NCI-H1436 treated with DMSO at 0.1 percent for 48 hours (cell line): ENCODE results near the gene TRIM26.
"Not testable (repeated sequence)": the region's sequence is repeated elsewhere in the genome, so short reads cannot be mapped to it uniquely, and the experiment has no call there.

Experiments
- DNase-seq: peaks from one replicate; lab custom pipeline; 2025; lab: John Stamatoyannopoulos, UW

The TRIM26 gene

GRCh38 chr6:30171677-30172471 is 41.3 kb downstream of the TRIM26 start:
- no peak for DNase-seq

GRCh38 chr6:30169658-30170614 is 43.3 kb downstream of the TRIM26 start:
- DNase-seq, result no peak

GRCh38 chr6:30168741-30169140 is 44.5 kb downstream of the TRIM26 start:
- no peak for DNase-seq

DNA sequence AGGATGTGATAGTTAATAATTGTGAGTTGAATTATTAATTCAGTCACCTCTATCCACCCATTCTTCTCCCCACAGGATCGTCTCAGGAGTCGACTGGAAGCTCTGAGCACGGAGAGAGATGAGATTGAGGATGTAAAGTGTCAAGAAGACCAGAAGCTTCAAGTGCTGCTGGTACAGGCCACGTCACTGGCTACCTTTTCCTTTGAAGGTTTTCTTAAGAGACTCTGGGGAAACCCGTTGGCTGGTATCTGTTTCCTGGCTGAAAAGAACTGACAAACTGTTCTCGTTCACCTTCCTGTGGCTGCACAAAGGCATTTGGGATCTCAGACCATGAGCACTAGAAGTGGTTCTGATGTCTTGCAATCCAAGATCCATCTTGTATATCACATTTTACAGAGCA is 46.1 kb downstream of the TRIM26 start:
- no peak for DNase-seq

GRCh38 chr6:30165238-30165637 is 48.0 kb downstream of the TRIM26 start:
- DNase-seq, result not testable (repeated sequence)

GRCh38 chr6:30164714-30165113 is 48.5 kb downstream of the TRIM26 start:
- DNase-seq, result no peak

DNA sequence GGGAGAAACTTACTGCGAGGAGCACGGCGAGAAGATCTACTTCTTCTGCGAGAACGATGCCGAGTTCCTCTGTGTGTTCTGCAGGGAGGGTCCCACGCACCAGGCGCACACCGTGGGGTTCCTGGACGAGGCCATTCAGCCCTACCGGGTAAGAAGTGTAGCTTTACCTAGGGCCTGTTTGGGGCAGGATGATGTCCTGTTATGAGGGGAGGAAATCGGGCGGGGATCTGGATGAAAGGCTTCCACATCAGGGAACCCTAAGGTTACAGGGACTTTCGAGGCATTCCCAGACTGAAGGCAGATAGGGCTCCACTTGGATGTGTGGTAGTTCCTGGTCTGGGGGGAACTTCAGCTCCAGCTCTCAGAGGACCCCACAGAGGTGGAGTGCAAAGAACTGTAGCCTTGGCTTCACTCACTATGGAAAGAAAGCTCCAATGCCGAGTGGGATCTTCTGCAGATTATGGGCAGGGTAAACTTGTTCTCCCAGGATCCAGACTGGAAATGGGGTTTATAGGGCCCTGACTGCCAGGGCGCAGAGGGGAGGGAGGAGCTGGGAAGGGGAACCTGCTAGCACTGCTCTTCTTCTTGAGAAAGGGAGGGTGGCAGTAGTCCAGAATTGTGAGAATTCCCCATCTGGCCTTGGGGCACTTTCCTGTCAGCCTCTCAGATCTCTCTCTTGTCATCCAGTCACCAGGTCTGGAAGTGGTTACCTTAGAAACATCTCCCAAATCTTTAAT is 49.1 kb downstream of the TRIM26 start:
- no peak for DNase-seq

- DNase-seq, result no peak
These were observed 49.9 kb downstream of the TRIM26 start, which contains the start of gene TRIM15 for GRCh38 chr6:30163090-30163917. TSS of gene TRIM15 (plus strand) at chr6:30163546. CDS start at chr6:30163685, 139 bp downstream.

DNA sequence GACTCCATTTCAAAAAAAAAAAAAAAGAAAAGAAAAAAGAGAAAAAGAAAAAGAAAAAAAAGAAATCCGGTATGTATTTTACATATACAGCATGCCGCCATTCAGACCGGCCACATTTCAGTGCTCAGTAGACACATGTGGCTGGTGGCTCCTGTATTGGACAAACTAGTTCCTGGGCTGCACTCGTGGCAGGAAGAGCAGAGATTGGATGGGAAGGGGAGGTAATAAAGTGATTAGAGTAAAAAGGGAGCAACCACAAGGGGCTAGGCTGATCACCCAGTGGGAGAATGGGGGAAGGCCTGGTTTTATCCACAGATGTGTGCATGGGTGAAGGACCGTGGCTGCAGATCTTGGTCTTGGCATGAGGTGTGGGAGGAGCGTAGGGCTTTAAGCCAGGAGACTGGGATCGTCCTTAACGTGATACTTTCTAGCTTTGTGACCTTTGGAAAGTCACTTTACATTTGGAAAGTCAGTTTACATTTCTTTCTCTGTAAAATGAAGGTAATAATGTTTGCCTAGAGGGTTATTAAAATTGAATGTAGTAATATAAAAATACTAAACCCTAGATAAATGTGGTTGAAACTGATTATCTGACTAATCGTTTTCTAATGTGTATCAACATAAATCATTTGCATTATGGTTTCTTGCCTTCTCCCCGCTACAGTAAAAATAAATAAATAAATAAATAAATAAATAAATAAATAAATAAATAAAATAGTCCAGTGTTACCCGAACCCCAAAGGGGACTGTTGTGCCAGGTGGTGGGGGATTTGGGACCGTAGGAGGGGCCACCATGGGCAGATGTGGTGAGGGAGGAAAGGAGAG is 50.7 kb downstream of the TRIM26 start:
- no peak for DNase-seq

- DNase-seq, result no peak
These were observed 52.2 kb downstream of the TRIM26 start, which contains the start of gene TRIM10 for GRCh38 chr6:30160785-30161531. TSS of gene TRIM10 (minus strand) at chr6:30161211. CDS start at chr6:30160858, 353 bp downstream.

- DNase-seq, result no peak
These were observed 53.0 kb downstream of the TRIM26 start for GRCh38 chr6:30160008-30160784.

- DNase-seq, result no peak
These were observed 54.6 kb downstream of the TRIM26 start for GRCh38 chr6:30158475-30159040.

DNA sequence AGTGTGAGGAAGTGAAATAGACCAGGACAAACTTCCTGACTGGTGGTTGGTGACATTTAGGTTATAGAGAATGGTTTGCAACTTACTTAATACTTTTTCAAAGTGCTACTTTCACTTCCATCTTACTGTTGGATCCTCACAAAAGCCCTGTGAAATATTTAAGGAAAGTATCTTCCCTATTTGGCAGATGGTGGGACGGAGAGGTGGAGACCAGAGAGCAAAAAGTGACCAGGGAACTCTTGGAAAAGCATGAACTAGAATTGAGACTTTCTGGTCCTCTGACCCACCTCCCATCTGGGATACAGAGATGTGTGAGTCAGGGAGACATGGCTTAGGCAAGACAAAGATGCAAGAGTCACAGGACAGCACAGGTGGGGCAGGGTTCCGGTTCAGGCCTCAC is 55.2 kb downstream of the TRIM26 start:
- DNase-seq, result no peak

DNA sequence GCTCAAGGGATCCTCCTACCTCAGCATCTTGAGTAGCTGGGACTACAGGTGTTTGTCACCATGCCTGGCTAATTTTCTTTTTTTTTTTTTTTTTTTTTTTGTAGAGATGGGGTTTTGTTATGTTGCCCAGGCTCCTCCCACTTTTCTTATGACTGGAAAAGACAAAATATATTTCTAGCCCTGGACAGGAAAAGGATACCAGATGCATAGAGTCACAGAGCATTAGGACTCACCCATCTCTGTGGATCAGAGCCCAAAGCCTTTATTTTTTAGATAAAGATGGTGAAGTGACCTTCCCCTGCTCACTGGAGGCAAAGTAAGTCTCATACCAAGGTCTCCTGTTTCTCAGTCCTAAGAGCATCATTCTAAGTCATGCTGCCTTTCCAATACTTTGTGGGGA is 55.6 kb downstream of the TRIM26 start:
- no peak for DNase-seq

- DNase-seq, result no peak
These were observed 56.4 kb downstream of the TRIM26 start for GRCh38 chr6:30156774-30157173.

- no peak for DNase-seq
These were observed 57.0 kb downstream of the TRIM26 start for GRCh38 chr6:30156262-30156599.

DNA sequence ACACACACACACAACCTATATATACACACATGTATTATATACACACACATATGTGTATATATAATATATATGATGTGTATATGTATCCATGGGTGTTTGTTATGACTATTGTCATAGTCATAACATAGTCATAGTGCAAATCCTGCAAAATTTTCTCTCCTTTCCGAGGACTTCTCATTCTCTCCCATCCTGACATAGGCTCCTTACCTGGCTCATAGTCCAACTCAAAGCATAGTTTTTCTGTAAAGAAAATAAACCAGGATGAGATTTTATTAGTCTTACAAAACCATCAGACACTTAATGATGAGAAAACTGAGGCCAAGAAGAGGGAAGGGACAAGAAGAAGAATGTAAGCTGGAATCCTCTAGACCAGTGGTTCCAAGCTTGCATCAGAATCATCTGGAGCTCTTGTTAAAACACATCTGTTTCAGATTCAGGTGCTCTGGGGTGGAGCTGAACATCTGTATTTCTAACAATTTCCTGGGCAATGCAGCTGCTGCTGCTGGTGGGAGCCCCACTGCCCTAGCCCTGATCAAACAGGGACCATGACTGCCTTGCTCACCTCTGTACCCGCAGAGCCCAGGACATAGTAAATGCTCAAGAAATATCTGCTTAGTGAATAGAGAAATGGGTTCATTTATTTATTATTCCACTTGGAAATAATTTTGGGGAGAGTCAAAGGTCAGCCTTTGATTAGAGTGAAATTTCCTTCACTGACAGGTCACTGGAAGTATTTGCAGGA is 57.5 kb downstream of the TRIM26 start:
- no peak for DNase-seq
